Osteoblast (primary cell): ENCODE data around the gene EMX1. TPM values are rescaled to one million over a fixed set of nuclear protein-coding genes. Genes with fewer than 3 reads are reported as not detected.
A peak's percentile ranks its signal among the peaks of the same experiment; 100 is the strongest.

Source experiments
- DNase-seq: peaks from one replicate; pipeline ENCODE4 v3.0.0; 2011; ENCODE audit warnings: low spot score, mixed read lengths; ENCODE audit not compliant: insufficient read length; ENCODE audit errors: missing footprints
- H2AFZ ChIP-seq: 2 replicates; pipeline ENCODE4 v1.6.0; 2011; ENCODE audit warnings: mild to moderate bottlenecking, low read length
- H3K27ac ChIP-seq: 2 replicates; pipeline ENCODE4 v1.5.1; 2011; ENCODE audit warnings: mild to moderate bottlenecking, low read depth, low read length, moderate library complexity
- H3K27me3 ChIP-seq: 2 replicates; pipeline ENCODE4 v1.6.0; 2012; ENCODE audit warnings: mild to moderate bottlenecking, control low read depth, inconsistent platforms, low read length, moderate library complexity; ENCODE audit not compliant: insufficient read depth
- H3K36me3 ChIP-seq: 2 replicates; pipeline ENCODE4 v1.5.1; 2011; ENCODE audit warnings: mild to moderate bottlenecking, low read length, control low read depth, moderate library complexity; ENCODE audit not compliant: insufficient read depth
- H3K4me1 ChIP-seq: 2 replicates; pipeline ENCODE4 v1.5.1; 2011; ENCODE audit warnings: mild to moderate bottlenecking, low read length, control low read depth, moderate library complexity; ENCODE audit not compliant: insufficient read depth
- H3K4me2 ChIP-seq: 2 replicates; pipeline ENCODE4 v1.6.0; 2011; ENCODE audit warnings: mild to moderate bottlenecking, low read length; ENCODE audit not compliant: insufficient read depth
- H3K4me3 ChIP-seq: fragments of 200-600 bp; sonication (generic); 3 replicates; pipeline ENCODE4 v1.5.1; 2012; ENCODE audit warnings: mild to moderate bottlenecking, low read length, inconsistent platforms; ENCODE audit not compliant: insufficient read depth
- H3K79me2 ChIP-seq: 2 replicates; pipeline ENCODE4 v1.6.0; 2012; ENCODE audit warnings: mild to moderate bottlenecking, low read length, control low read depth, inconsistent platforms; ENCODE audit not compliant: insufficient read depth
- H3K9me3 ChIP-seq: 2 replicates; pipeline ENCODE4 v1.5.1; 2011; ENCODE audit warnings: low read depth, low read length, control low read depth
- H4K20me1 ChIP-seq: 2 replicates; pipeline ENCODE4 v1.6.0; 2012; ENCODE audit warnings: mild to moderate bottlenecking, low read length, control low read depth; ENCODE audit not compliant: insufficient read depth
- total RNA-seq: library from RNA; depleted of rRNA; stranded (reverse); fragments of >200 nt; gene quantifications from 2 replicates; pipeline ENCODE4 v1.2.3, GENCODE V29; 2012
- TF ChIP-seq, protein P1 (sequence below): IDR thresholded peaks from 2 replicates; pipeline ENCODE4 v1.5.1; 2011; ENCODE audit warnings: mild to moderate bottlenecking, low read depth, low read length, moderate library complexity; ENCODE audit errors: extremely low read depth

EMX1 gene
- total RNA-seq, 1 donor = not detected

DNA sequence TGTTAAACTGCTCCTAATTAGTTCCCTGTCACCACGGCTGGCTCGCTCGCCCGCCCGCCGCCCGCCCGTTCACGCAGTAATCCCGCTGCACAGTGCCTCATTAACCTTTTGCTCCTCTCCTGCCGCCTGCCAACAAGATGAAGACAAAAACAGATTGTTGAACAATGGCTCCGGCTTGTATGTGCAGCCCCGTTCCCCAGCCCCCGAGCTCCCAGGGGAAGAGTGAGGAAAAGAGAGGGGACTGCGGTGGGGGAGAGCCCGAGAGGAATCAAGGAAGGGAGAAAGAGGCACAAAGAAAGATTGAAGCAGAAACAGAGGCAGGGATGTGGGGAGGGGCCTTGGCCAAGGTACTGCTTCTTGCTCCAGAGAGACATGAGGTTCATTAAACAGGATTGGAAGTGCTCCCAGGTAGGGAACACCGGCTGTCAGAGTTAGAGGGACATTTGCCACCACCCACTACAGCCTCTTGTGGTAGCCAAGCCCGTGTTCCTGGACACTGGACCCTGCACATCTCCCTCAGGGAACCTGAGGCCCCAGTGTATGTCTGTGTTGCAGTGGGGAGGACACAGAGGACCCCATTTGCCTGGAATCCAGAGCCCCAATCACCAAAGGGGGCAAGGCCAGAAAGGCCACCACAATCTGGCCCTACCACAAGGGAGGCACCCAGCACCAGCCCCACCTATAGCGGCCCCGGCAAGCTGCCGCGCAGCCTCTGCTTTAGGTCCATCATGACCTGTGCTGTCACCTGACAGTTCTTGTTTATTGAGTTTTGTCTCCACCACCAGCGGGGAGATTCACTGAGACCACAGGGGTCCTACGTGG, 38.1 kb downstream of the EMX1 start:
- Histone ChIP-seq H3K4me1 (no peaks in the 10 kb centered on the region), H3K36me3 (no peaks in the 10 kb centered on the region), H3K9me3 (no peaks in the 10 kb centered on the region), H3K4me2 (no peak overlapping the region), H3K79me2 (no peaks in the 10 kb centered on the region), H3K27me3 (no peaks in the 10 kb centered on the region), H3K27ac (no peak overlapping the region), H3K4me3 (no peak overlapping the region), H4K20me1 (peaks cover 7% of the 10 kb centered on the region), H2AFZ (no peak overlapping the region)
- TF ChIP-seq, protein P1, sequence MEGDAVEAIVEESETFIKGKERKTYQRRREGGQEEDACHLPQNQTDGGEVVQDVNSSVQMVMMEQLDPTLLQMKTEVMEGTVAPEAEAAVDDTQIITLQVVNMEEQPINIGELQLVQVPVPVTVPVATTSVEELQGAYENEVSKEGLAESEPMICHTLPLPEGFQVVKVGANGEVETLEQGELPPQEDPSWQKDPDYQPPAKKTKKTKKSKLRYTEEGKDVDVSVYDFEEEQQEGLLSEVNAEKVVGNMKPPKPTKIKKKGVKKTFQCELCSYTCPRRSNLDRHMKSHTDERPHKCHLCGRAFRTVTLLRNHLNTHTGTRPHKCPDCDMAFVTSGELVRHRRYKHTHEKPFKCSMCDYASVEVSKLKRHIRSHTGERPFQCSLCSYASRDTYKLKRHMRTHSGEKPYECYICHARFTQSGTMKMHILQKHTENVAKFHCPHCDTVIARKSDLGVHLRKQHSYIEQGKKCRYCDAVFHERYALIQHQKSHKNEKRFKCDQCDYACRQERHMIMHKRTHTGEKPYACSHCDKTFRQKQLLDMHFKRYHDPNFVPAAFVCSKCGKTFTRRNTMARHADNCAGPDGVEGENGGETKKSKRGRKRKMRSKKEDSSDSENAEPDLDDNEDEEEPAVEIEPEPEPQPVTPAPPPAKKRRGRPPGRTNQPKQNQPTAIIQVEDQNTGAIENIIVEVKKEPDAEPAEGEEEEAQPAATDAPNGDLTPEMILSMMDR = no peak
- peak; percentile 63 for DNase-seq

DNA sequence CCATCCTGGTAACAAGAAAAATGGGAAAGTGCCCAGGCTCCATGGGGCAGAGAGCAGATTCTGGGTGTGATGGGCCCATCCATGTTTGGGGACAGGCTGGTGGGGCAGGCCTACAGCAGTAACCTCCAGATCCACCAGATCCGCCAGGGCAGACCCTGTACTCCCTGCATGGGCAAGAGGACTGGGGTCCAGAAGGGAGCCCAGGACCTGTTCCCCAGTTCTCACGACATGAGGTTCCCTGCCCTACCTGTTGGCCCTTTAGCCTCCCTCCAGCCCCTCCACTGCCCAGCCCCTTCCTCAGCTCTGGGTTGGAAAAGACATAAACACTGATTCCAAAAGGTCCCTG, 38.7 kb downstream of the EMX1 start:
- TF ChIP-seq, protein P1 = no peak
- DNase-seq = peak; percentile 82
- Histone ChIP-seq H3K79me2 (no peaks in the 10 kb centered on the region), H3K36me3 (no peaks in the 10 kb centered on the region), H3K9me3 (no peaks in the 10 kb centered on the region), H3K27ac (no peak overlapping the region), H2AFZ (no peak overlapping the region), H3K4me1 (no peaks in the 10 kb centered on the region), H3K4me3 (no peak overlapping the region), H4K20me1 (peaks cover 7% of the 10 kb centered on the region), H3K4me2 (no peak overlapping the region), H3K27me3 (no peaks in the 10 kb centered on the region)

DNA sequence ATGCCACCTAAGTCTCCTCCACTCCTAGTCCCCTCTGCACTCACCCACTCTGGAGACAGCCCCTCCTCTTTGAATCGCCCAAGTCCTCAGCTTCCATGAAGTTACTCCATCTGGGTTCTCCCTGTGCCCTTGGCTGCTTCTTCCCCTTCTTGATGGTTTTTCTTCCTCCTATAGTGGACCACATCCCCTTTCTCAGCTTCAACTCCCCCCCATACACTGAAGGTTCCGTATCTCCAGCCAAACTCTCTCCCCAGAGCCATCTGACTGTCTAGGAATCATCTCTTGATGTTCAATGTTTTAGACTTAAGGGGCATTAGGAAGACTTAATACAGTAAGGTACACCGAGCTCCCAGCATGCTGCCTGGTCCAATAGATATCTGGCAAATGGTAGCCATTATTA, 39.6 kb downstream of the EMX1 start:
- Histone ChIP-seq H3K4me2 (no peak overlapping the region), H3K36me3 (no peaks in the 10 kb centered on the region), H4K20me1 (peaks cover 7% of the 10 kb centered on the region), H3K27ac (no peak overlapping the region), H3K4me3 (no peak overlapping the region), H3K9me3 (no peaks in the 10 kb centered on the region), H2AFZ (no peak overlapping the region), H3K79me2 (no peaks in the 10 kb centered on the region), H3K4me1 (no peaks in the 10 kb centered on the region), H3K27me3 (no peaks in the 10 kb centered on the region)
- peak; percentile 81 for DNase-seq
- TF ChIP-seq, protein P1 = no peak

DNA sequence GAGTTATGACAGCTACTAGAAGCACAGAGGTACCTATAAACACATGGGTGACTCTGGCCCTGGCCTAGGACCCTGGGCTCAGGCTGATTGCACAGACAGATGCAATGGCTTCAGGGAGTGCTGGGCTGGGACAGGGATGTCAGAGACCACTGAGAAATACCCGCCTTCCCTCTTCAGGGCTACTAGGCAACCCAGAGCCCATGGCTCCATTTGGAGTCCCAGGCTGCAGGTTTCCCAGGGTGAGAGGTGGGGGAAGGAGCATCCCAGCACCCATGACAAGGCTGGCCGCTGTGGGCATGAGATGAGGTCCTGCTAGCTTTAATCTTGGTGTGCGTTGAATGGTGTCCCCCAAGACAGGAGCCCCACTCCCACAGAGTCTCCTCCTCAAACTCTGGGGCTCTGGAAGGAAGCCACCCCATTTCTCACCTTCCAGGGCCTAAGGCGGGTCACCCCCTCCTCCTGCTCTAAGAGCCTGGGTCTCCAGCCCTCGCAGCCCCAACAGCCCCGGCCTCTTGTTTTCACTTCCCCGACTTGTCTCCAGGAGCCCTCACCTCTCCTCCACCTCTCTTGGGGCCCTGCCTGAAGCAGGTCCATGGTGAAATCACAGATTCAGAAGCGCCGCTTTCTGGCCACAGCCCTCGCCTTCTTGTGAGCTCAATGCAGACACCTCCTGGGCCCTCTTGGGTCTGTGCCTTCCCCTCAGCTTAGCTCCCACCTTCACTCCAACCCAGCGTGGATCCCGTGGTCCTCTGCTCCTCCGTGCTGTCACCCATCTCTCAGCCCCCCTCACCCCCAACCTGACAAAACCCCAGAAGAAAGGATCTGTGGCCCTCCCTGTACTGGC, 41.4 kb downstream of the EMX1 start:
- no peak overlapping the region for H2AFZ ChIP-seq
- no peaks in the 10 kb centered on the region for H3K9me3 ChIP-seq
- no peaks in the 10 kb centered on the region for H3K27me3 ChIP-seq
- H3K27ac ChIP-seq = no peak overlapping the region
- TF ChIP-seq, protein P1 = no peak
- H3K79me2 ChIP-seq = no peaks in the 10 kb centered on the region
- peaks cover 7% of the 10 kb centered on the region for H4K20me1 ChIP-seq
- peak; percentile 69 for DNase-seq
- no peaks in the 10 kb centered on the region for H3K4me1 ChIP-seq
- no peak overlapping the region for H3K4me3 ChIP-seq
- H3K36me3 ChIP-seq = no peaks in the 10 kb centered on the region
- H3K4me2 ChIP-seq = no peak overlapping the region
